Measurements from ENCODE around the gene KLHL18. TPM values are rescaled to one million over a fixed set of nuclear protein-coding genes. Genes with fewer than 3 reads are reported as not detected.
"Not testable (repeated sequence)": the region's sequence is repeated elsewhere in the genome, so short reads cannot be mapped to it uniquely, and the experiment has no call there.

Gene KLHL18
- total RNA-seq, 1 donor from 2014 or later = 48.4 TPM

DNA sequence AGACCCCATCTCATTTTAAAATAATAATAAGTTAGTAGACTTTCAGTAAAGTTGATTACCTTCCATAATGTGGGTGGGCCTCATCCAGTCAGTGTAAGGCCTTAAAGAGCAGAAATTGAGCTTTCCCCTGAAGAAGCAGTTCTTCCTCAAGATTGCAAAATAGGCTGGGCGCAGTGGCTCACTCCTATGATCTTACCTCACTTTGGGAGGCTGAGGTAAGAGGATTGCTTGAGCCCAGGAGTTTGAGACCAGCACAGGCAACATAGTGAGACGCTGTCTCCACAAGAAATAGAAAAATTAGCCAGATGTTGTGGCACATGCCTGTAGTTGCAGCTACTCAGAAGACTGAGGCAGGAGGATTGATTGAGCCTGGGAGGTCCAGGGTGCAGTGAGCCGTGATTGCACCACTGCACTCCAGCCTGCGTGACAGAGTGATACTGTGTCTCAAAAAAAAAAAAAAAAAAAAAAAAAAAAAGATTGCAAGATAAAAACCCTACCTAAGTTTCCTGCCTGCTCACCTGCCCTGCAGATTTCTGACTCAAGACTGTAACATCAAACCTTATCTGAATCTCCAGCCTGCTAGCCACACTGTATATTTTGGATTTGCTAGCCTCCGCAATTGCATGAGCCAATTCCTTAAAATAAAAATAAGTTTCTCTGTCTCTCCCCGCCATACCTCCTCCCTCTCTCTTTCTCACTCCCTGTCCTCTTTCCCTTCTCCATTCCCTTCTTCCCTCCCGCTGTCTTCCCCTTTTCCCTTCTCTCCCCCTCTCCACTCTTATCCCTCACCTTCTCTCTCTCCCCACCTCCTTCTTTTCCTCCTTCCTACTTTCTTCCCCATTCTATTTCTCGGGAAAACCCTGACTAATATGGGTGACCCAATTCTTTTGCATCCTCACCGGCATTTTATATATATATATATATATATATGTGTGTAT is 16.9 kb downstream of the KLHL18 start:
- no peak for DNase-seq
- no peak for ATAC-seq (ENCODE audit: poor library complexity)
- intact Hi-C loops (cut with DNase I) = no loop called here

DNA sequence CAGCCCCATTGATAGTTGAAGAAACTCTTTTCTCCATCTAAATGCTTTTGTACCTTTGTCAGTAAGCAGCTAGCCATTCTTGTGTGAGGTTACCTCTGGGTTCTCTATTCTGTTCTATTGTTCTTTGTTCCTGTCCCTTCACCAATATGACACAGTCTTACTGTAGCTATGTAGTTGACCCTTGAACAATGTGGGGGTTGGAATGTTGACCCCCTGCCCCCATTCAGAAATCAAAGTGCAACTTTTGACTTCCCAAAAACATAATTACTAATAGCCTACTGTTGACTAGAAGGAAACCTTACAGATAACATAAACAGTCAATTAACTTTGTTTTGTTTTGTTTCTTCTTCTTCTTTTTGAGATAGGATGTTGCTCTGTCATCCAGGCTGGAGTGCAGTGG is 18.7 kb downstream of the KLHL18 start:
- ATAC-seq (ENCODE audit: poor library complexity) (no peak), DNase-seq (no peak)
- intact Hi-C loops (cut with DNase I) = no loop called here

DNA sequence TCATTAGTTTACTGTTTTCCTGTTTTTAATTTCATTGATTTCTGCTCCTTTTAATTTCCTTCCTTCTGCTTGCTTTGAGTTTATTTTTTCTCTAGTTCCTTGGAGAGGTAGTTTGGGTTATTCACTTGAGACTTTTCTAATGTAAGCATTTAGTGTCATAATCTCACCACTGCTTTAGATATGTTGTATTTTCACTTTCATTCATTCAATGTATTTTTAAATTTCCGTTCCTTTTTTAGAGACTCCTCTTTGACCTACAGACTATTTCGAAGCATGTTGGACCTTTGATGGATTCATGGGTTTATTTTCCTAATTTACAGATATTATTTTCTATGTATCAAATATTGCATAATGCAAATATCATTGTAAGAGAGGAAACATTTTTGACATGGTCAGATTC is 23.3 kb downstream of the KLHL18 start:
- no peak for DNase-seq
- no peak for ATAC-seq (ENCODE audit: poor library complexity)
- intact Hi-C loops (cut with DNase I) = no loop called here

DNA sequence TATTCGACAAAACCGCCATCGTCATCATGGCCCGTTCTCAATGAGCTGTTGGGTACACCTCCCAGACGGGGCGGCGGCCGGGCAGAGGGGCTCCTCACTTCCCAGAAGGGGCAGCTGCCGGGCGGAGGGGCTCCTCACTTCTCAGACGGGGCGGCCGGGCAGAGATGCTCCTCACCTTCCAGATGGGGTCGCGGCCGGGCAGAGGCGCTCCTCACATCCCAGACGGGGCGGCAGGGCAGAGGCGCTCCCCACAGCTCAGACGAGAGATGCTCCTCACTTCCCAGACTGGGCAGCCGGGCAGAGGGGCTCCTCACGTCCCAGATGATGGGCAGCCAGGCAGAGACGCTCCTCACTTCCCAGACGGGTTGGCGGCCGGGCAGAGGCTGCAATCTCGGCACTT is 26.5 kb downstream of the KLHL18 start:
- intact Hi-C loops (cut with DNase I); DNase-seq; ATAC-seq (ENCODE audit: poor library complexity): not testable (repeated sequence)

DNA sequence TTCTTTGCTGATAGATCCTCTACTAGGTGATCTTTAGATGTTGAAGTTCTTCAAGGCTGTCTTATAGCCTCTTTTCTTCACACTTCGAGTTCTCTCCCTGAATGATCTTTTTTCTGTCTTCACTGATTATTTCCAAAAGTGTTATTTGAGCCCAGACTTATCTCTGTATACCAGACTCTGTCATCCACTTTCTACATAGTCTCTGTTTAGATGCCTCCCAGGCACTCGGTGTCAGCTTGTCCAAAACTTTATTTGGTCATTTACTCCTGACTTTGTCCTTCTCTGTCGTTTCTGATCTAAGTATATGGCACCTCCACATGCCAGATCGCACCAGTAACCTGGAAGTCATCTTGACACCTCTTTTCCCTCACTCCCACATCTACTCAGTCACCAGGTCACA is 27.6 kb downstream of the KLHL18 start:
- ATAC-seq (ENCODE audit: poor library complexity) (no peak), DNase-seq (no peak)
- intact Hi-C loops (cut with DNase I) = no loop called here

DNA sequence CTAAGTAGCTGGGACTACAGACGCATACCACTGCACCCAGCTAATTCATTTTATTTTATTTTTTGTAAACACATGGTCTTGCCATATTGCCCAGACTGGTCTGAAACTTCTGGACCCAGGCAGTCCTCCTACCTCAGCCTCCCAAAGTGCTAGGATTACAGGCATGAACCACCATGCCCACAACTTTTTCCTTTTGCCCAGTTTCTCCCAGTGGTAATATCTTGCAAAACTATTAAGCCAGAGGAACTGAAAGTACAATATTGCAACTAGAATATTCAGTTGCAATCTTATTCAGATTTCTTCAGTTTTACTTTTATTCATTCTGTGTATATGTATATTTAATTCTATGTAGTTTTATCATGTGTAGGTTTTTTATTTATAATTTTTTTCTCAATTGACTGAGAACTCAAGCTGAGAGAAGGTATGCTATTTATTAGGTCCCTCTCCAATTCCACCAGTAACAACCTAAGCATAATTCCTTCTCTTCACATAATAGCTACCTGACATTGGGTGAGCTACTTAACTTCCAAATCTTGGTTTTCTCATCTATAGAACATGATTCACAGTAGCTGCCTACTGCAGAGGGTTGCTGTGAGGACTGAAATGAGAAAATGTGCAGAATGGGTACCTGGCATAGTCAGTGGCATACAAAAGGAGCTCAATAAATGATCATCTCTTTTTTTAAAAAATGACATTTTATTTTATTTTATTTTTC is 30.8 kb downstream of the KLHL18 start:
- intact Hi-C loops (cut with DNase I) = no loop called here
- ATAC-seq (ENCODE audit: poor library complexity) (no peak), DNase-seq (no peak)

DNA sequence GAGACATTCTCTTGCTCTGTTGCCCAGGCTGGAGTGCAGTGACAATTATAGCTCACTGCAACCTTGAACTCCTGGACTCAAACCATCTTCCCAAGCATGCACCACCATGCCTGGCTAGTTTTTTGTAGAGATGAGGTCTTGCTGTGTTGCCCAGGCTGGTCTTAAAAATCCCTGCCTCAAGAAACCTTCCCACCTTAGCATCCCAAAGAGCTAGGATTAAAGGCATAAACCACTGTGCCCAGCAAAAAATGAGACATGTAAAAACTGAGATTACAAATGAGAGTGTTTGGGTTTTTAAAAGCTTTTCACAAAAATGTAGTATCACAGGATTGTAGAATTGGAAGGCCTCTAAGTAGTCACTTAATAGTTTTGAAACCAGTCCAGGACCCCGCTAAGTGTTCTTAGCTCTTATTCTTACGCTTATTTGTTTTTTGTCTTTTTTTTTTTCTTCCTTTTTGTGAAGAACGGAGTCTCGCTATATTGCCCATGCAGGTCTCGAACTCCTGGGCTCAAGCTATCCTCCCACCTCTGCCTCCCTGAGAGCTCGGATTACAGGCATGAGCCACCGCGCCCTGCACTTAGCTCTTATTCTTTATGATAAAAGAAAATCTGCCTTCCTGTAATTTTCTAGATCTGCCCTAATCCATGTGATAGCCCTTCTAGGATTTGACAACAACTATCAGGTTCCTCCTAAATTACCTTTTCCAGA is 31.5 kb downstream of the KLHL18 start:
- no peak for DNase-seq
- ATAC-seq (ENCODE audit: poor library complexity) = no peak
- intact Hi-C loops (cut with DNase I) = no loop called here

DNA sequence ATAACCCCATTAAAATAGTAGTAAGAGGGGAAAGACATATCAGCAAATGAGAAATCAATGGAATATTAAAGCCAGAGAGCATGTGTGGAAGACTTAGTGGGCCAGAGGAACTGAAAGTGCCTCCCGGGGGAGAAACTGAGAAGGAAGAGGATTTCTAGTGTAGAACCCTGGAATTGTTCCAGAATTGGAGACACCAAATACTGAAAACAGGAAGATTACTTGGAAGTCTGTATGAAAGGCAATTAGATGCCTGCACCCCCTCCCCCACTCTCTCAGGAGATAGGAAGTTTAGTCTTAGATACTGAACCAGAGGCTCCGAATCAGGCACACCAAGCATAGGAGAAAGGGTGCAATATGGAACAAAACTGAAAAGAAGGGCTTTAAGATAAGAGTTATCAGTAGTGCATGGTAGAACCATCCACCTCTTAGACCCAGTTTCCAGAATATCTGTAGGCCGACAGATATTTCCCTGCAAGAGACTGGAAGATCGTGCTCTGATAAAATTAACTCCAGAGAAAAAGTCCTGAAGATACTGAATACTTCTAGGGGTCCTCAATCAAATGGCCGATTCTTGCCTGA is 32.4 kb downstream of the KLHL18 start:
- intact Hi-C loops (cut with DNase I) = no loop called here
- DNase-seq (peak; percentile 49), ATAC-seq (ENCODE audit: poor library complexity) (peak; percentile 55)

DNA sequence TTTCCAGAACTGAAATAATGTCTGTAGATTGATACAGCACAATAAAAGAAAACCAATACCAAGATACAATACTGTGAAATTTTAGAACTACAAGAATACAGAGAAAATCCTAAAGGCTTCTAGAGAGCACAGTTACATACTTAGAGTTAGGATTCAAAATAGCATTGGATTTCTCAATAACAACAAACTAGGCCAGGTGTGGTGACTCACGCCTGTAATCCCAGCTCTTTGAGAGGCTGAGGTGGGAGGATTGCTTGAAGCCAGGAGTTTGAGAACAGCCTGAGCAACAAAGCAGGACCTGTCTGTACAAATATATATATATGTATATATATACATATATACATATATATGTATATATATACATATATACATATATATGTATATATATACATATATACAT is 33.4 kb downstream of the KLHL18 start:
- intact Hi-C loops (cut with DNase I); ATAC-seq (ENCODE audit: poor library complexity); DNase-seq: not testable (repeated sequence)

DNA sequence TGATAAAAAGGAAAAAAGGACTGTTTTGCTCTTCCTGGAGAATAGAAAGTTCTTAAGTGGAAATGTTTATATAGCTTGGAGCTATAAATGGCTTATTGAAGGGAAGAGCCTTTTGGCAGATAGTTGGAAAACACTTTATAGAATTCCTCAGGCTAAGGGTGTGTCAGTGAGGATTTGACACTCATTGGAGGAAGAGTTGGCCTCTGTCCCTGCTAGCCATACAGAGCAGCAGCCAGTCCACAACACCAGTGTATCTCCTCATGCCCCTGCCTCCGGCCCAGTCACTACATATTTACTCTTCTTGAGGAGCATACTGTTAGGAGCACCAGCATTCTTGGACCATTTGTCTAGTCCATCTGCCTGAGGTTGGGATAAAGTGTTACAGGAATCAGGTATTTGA is 36.2 kb downstream of the KLHL18 start:
- DNase-seq (no peak), ATAC-seq (ENCODE audit: poor library complexity) (peak; percentile 67)
- intact Hi-C loops (cut with DNase I) = no loop called here

DNA sequence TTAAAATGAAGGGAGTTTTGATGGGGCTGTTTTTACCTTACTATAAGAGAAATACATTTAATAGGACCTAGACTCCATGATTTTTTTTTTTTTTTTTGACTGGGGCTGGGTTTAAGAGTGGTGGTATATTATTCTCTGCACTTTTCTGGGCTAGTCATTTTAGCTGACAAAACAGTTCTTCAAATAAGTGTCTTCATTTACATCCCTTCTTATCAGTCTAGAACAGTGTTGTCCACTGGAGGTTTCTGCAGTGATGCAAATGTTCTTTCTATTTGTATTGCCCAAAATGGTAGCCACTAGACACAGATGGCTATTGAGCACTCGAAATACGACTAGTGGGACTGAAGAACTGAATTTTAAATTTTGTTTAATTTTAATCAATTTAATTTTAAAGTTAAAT is 37.2 kb downstream of the KLHL18 start:
- DNase-seq (no peak), ATAC-seq (ENCODE audit: poor library complexity) (no peak)
- intact Hi-C loops (cut with DNase I) = loop anchor here (5.0 kb wide), 1 partner anchor 68 kb away; no protein-coding TSS in a partner anchor

DNA sequence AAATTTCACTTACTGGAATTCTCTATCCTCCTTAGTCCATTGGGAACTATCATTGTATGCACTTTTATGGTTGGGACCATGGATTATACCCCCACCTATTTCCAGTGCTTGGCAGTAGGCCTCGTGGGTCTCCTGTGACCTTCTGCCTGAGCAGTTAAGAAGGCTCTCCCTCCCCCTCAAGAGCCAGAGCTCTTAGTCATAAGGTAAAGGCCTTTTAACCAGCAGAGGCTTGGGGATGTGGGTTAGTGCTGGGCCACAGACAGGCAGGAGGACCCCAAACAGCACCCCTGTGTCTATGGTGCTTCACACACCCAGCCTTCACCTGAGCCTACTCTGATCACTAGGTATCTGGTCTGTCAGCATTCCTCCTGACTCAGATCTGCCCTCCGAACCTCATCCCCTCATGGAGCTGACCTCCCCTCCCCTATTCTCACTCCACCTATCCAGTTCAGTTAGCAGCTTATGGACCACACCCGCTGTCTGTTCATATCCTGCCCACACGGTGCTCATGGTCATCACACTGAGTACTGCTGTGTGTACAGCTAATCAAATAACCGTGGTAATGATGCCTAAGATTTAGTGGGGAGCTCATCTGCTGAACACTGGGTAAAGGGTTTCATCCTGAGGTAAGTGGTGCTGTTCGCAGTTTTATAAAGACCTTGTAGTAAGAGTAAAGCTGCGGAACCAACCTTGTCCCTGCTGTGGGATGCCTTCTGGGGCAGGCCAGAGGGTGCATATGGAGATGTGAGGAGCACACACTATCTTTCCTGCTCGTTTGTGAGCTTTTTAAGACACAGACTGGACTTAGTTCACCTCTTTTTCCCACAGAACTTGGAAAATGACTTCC is 40.9 kb downstream of the KLHL18 start:
- ATAC-seq (ENCODE audit: poor library complexity) (no peak), DNase-seq (no peak)
- intact Hi-C loops (cut with DNase I) = loop anchor here (5.0 kb wide), 1 partner anchor 71 kb away; no protein-coding TSS in a partner anchor

DNA sequence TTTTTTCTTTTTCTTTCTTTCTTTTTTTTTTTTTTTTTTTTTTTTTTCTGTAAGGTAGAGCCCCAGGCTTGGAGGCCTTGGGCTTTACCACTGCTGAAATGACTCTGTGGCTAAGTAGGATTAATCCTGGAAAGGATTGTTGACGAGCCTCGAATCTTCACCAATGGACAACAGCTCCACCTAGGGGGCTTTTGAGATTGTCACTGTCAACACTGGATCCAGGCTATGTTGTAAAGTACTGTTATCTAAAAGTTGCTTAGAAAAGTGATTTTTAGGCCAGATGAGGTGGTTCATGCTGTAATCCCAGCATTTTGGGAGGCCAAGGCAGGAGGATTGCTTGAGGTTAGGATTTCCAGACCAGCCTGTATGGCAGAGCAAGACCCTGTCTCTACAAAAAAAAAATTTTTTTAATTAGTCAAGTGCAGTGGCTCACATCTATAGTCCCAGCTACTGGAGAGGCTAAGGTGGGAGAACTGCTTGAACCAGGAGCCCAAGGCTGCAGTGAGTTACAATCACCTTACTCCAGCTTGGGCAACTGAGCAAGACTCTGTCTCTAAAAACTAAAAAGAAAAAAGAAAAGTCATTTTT is 41.6 kb downstream of the KLHL18 start:
- intact Hi-C loops (cut with DNase I) = loop anchor here (5.0 kb wide), 1 partner anchor 72 kb away; no protein-coding TSS in a partner anchor
- ATAC-seq (ENCODE audit: poor library complexity) = peak; percentile 95
- no peak for DNase-seq

DNA sequence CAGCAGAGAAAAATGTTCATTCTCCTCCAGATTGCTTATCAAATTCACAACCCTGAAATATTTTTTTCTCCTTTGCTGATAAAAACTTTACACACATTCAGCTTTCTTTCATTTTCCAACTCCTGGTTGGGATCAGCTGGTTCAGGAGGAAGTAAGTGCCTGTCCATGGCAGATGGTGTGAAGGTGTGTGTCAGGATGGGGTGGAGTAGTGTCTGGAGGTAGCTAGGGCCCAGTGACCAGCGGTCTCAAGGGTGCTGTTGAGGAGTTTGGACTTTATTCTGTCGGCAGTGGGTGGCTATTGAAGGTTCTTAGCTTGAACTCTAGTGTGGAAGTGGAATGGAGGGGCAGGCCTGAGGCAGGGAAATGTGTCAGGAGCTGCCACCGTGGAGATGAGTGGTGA is 51.2 kb downstream of the KLHL18 start:
- ATAC-seq (ENCODE audit: poor library complexity) (no peak), DNase-seq (no peak)
- intact Hi-C loops (cut with DNase I) = no loop called here

DNA sequence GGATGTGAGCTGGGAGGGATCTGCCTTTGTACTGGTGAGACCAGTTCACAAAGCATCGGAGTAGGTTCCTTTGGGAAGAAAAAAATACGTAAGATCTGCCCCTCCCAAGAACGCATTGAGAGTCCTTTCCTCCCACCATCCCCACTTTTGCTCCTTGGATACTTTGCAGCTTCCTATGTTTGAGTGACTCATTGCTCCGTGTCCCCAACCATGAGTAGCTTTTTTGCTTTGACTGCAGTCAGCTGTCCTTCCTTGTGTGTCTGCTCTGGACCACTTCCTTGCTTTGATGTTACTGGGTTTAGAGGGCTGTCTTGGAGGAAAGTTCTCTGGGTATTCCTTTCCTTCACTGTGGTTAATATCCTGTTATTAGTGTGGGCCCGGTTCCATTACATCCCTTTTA is 54.9 kb downstream of the KLHL18 start:
- intact Hi-C loops (cut with DNase I) = no loop called here
- ATAC-seq (ENCODE audit: poor library complexity) (no peak), DNase-seq (no peak)

DNA sequence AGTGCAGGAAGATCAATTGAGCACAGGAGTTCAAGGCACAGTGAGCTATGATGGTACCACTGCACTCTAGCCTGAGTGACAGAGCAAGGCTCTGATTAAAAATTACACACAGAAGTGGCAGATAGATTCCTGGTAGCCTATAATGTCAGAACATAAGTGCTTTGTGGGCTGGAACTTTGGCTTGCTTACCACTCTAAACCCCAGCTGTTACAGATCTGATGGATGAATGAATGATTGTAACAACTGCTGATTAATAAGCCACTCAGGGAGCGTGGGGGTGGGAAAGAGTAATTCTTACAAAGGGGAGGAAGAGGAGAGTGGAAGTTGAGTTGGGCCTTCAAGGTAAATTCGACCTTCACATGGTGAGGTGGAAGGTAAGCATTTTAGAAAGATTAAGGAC is 57.2 kb downstream of the KLHL18 start:
- DNase-seq = no peak
- intact Hi-C loops (cut with DNase I) = no loop called here
- no peak for ATAC-seq (ENCODE audit: poor library complexity)

DNA sequence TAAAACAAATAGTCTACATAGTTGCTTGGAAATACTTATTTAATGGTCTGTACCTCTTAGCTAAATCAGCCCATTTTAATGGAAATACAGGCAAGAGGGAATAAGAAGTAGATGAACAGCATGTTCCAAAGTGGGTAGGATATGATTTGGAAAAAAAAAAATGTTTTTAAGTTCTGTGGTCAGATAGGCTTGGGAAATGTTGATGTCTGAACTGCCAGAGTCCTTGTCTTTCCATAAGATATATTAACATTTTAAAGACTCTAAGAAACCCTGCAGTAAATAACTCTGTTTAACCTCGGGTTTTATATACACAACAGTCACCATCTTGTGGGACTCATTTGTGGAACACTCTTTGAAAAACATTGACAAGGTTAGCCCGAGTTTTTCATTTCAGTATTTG is 58.1 kb downstream of the KLHL18 start:
- DNase-seq = no peak
- intact Hi-C loops (cut with DNase I) = no loop called here
- ATAC-seq (ENCODE audit: poor library complexity) = no peak

DNA sequence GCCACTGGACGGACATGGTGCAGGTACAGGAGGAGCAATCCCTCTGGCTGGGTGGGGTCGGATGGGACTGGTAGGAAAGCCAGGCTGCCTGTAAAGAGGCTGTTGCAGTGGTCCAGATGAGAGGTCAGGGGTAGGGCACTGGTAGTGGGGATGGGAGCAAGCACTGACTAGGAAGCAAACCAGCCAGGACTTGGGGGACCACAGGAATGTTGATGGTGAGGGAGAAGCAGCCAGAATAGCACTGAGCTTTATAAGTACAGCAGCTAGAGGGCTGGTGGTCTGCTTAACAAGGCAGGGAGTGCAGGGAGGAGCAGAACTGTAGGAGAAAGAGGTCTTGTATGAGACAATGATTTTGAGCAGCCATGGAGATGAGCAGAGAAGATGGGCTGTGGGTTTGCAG is 59.4 kb downstream of the KLHL18 start:
- DNase-seq (no peak), ATAC-seq (ENCODE audit: poor library complexity) (no peak)
- intact Hi-C loops (cut with DNase I) = no loop called here
